ENCODE data around the gene ATP6V1A.

Gene ATP6V1A
- 385 to 1,099 (median 770) reads per million in 17 experiments for total RNA-seq

DNA sequence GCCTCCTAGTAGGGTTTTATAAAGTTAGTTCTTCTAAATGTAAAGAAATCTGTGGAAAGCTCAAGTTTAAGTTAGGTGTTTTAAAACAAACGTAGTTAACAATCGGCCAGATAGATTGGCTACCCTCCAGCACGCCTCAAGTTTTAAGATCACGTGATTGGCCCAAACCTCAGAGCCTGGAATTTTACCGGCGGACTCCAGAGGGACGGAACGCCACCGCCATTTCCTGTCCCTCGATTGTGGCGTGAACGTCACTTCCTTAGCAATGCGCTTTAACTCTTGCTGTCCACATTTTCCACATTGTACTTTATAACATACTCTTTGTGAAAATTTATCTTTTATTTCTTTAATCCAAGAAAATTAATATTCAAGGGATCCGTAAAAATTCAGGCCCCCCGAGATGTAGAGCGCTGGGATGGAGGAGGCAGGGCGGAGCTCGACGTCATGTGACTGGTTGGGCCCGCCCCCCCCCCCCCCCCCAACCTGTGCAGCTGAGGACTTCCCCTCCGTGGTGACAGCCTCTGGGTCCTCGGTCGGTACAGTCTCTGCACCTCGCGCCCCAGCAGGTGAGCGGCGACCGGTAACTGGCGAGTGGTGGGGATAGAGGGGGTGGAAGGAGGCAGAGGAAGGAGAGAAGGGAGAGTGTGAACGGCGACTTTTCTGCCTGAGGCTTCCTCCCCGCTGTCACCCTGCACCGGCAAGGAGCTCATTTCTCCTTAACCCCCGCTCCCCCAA, at the start of gene ATP6V1A:
ATP6V1A (plus strand) TSS at position 488 of the 735 bp plus-strand sequence. CDS start 31,719 bp downstream, outside the sequence.
- DNase-seq, result peak; percentile 94 to 97 (median 96)

DNA sequence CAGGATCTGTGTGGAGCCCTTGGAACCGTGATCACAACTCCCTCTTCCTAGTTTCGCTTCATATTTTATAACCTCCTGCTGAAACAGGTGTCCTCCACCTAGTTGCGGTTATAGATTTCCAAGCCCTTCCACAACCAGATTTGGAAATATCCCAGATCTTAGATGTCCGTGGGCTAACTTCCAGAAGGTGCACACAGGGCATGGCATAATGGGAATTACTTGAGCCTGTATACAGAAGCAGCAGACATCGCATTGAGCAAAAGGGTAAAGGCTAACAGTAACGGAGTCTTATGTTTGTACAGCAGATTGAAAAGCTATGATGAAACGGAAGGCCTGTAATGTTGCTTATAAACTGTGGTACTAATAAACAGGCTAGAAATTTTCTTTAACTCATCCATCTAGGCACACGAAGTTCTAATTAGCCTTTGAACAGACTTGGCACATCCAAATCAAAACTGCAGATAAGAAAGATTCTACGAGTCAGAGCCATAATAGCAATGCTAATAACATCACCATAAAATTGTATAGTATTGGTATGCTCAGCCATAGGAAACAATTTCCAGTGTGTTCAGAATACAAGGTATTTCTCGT, 49.2 kb upstream of the ATP6V1A start:
- DNase-seq, result peak in 3 of 4 experiments; percentile 13 to 26 (median 19)

DNA sequence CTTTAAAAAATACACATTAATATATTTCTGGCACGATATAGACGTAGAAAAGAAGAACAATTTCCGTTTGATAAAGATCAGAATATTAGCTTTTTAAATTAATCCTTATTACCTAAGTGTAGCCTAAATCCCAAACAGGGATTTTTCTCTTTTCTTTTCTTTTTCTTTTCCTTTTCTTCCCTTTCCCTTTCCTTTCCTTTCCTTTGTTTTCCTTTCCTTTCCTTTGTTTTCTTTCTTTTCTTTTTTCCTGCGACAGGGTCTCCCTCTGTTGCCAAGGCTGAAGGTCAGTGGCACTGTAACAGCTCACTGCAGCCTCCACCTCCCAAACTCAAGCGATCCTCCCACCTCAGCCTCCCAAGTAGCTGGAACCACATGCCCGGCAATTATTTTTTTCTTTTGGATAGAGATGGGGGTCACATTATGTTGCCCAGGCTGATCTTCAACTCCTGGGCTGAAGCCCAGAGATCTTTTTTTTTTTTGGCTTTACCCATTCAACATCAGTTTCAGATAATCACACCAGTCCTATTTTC, 48.6 kb upstream of the ATP6V1A start:
- DNase-seq, result no peak

DNA sequence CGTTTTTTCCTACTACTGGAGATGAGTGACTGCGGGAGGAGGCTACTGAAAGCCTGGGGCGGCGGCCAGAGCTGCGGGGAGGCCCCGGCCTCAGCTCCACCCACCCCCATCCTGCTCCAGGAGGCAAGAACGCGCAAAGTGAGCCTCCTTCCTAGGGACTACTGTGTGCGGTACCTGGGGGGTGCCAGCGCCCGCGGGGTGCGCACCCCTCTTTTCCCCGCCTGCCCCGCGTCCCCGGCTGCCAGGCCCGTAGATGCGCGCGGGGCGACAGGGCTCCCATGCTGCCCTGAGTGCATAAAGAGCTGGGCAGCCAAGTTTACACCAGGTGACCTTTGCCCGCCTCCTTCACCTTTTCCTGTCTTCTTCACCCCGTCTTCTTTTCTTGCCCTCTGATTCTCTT, 47.9 kb upstream of the ATP6V1A start:
- DNase-seq, result no peak

DNA sequence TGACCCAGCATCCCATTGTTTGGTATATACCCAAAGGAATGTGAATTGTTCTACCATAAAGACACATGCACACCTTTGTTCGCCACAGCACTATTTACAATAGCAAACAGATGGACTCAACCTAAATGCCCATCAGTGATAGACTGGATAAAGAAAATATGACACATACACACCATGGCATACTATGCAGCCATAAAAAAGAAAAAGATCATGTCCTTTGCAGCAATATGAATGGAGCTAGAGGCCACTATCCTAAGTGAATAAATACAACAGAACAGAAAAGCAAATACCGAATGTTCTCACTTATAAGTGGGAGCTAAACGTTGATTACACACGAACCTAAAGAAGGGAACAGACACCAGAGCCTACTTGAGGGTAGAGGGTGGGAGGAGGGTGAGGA, 39.0 kb upstream of the ATP6V1A start:
- DNase-seq, result no peak

DNA sequence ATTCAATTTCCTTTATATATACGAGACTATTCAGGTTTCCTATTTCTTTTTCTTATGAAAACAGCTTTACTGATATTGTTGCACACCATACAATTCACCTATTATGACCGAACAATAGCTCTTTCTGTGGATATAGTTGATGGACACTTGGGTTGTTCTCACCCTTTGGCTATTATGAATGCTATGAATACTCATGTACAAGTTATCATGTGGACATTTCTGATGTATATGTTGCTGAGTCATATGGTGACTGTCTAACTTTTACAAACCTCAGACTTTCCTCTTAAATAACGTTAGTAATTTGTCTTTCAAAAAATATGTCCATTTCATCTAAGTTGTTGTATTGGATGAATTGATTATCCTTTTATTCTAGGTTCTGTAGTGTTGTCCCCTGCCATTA, 34.7 kb upstream of the ATP6V1A start:
- no peak for DNase-seq

DNA sequence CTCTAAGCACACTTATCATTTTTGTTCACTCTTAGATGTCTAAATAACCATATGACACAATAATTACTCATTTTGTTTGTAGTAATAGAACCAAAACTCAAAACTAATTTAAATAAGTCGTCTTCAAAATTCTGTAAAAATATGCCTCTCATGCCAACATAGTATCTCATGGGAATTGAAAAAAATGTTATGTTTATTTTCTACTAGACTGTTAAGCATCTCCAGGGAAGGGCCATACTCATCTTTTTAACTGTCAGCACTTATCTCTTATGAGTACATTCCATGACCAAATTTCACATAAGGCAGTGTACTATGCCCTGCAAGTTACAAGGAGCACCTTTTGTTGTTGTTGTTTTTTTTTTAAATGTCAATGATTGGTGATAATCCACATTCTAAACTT, 32.1 kb upstream of the ATP6V1A start:
- DNase-seq, result no peak

DNA sequence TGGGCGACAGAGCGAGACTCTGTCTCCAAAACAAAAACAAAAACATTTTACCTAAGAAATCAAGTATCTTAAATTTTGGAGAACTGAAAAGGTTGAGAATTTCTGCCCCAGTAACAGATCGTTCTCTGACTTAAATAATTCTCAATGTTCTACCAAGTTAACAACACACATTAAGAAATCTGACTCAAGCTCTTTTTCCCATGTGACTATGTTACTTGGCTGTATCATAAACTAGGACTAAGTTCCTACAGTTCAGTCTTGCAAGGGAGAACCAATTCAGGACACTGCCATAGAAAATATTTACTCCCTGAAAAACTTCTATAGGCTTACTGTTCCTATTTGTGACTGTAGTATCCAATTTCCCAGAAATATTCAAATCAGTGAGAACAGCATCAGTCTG, 29.5 kb upstream of the ATP6V1A start:
- no peak for DNase-seq

DNA sequence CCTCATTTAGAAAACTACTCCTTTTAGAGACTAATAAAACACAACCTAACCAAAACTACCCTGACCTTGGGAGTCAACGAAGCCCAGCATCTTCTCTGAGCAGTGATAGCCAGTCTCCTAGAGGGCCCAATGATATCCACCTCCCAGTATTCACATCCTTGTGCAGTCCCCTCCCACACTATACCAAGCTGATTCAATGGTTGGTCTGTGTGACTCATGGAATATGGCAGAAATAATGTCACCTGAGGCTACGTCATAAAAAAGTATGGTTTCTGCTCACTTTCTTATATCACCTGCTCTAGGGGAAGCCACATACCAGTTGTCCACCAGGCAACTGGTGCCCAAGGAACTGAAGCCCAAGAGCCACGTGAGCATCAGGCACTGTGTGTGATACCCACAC, 29.0 kb upstream of the ATP6V1A start:
- no peak for DNase-seq

DNA sequence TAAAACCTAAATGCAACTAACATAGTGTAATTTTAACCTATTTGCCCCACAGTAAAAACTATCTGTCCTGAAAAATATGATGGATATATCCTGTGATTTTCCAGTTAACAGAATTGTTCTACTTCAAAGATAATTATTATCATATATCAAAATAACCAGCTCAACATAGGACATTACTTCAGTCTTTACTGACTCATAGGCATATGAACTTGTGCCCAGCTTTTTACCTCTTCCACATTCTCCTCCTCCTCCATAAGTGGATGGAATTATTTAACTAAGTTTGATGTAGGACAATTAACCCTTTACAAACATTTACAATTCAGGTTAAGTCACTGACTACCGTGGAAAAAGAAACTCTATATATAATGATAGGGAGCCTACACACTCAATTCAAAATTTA, 27.5 kb upstream of the ATP6V1A start:
- no peak for DNase-seq

DNA sequence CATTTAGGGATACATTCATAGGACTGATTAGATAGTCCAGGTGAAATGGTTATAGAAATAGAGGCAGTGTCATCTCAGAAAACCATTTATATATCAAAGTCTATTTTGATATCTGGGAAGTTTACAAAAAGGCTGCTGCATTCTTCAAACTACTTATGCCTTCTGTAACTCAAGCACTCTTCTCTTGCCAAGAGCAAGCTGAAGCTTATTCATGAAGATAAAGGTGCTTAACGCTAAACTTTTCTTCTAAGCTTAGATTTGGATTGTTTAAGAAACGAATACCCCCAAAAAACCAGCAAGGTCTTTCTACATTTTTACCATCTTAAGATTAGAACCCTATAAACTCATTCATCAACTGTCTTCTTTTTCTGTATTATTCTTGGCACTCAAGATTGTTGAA, 27.1 kb upstream of the ATP6V1A start:
- DNase-seq, result no peak

DNA sequence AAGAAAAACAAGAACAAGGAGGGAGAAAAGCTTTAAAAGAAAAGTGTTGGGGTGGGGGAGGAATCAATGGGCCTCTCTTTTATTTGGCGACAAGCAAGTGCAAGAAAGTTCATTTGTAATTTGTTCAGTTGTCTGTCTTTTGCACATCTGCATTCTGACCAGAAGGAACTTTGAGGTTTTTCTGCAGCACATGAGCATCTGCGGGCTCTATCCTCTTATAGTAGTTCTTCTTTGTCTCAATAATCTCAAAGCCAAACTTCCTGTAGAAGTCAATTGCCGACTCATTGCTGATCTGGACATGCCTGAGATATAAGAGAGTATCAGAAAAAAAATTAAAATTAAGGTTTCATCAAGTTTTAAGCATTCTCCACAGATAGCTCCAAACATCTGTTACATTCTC, 25.2 kb upstream of the ATP6V1A start:
- DNase-seq, result peak; percentile 5 to 52 (median 29)

DNA sequence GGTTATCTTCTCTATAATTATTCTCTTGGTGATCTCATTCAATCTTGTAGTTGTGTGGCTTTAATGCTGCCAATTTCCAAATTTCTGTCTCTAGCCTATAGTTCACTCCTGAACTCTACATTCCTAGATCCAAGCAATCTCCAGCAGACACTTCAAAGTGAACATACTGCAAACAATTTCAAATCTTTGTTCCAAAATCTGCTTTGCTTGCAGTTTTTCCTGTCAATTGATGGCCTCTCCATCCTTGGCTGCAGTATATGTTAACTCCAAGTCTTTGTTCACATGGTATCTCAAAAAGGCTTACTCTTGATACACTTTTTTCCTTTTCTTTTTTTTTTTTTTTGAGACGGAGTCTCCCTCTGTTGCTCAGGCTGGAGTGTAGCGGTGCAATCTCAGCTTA, 18.2 kb upstream of the ATP6V1A start:
- no peak for DNase-seq

DNA sequence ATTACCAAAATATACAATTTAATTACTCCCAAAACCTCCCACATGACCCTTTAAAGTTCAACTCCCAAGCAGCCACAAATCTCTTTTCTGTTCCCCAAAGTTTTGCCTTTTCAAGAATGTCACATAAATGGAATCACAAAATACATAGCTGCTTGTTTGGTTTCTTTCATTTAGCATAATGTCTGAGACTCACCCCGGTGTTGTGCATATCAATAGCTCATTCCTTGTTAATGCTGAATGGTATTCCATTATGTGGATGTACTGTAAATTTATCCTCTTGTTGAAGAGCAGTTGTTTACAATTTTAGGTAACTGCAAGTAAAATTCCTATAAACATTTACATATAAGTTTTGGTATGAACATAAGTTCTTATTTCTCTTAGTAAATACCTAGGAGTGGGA, 16.3 kb upstream of the ATP6V1A start:
- DNase-seq, result no peak

DNA sequence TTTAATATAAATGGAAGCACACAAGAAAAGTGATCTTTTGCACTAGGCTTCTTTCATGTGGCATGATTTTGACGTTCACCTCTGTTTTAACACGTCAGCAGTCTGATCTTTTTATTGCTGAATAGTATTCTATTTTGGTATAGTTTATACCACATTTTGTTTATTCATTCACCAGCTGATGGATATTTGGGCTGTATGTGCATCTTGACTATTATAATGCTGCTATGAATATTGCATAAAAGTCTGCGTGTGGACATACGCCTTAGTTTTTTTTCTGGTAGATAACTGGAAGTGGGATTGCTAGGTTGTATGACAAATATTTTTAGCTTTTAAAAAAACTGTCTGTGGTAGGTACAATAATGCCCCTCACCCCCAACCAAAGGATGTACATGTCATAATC, 15.1 kb upstream of the ATP6V1A start:
- DNase-seq, result no peak

DNA sequence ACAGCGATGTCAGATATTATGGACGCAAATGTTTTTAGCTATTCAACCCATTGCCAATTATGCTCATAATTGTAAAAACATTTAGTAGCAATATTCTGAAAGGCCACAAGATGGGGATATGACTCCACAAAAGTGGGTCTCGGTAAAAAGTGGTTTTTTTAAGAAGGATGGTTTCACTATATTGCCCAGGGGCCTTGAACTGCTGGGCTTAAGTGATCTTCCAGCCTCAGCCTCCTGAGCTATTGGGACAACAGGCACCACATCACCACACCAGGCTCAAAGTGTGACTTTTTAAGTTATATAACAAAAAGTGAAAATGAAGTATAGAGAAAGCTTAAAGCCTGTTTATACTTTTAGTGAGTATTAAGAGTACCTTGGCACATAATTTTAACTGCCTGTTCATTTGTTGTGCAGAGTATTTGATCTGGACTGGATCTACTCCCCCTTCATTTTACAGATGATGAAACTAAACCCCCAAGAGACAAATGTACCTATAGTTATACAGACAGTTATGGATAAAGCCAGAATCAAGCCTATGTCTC, 10.2 kb upstream of the ATP6V1A start:
- DNase-seq, result peak; percentile 61 to 83 (median 72)

DNA sequence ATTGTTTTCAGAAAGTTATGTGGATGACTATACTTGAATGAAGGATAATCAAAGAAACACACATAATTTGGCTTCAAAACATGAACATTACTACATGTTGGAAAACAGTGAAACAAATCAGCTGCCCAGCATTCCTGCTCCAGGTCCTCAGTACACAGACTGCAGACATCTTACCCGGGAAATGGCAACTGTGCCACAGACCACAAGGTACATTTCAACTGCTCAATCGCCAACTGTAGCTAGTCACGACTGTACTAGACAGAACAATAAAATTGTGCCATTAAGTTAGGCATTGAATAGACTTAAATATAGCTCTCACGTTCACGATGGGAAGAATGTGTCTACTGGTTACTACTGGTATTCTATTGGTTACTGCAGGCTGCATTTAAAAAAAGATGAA, 5.7 kb upstream of the ATP6V1A start:
- no peak for DNase-seq

DNA sequence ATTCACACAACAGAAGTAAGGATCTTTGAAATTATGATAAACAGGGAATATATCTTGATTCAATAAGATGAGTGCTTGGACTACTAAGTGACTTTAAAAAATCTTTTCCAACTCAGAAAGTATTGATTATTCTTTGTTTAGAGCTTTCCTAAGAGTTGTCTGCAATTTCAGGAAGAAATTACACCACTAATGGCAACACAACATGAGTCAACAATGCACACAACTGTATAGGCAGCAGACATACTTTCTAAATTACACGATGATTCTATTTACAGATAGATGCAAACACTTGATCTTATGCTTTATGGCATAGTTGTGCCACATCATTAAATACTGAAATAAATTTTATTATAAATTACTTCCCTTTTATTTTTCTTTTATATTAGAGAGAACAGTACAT, 5.2 kb upstream of the ATP6V1A start:
- DNase-seq, result peak in 2 of 4 experiments; percentile 33 to 40

DNA sequence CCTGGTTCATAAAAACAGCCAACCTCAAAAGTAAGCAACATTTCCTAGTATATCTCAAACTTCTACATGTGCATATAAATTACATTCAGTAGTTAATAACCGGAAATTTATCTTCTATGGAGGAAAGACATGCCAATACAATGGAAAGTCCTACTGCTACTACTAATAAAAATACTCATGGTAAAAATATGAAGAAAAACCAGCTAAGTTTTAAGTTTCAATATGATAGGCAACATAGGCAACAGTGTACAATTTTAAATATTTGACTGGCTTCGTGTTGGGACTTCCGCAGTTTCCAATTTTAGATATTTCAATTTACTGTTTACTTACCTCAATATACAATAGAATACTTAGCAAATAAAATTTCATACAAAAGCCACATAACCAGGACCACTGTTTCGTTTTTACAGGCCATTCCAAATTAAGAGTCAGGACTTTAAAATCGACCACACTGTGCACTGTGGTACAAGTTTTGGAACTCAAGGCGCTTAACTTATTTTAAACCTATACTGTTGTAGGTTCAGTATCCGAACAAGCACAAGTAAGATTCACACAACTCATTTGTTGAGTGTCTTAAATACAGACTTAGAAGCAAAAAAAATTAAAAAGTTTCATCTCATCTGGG, 3.7 kb upstream of the ATP6V1A start:
- no peak for DNase-seq

DNA sequence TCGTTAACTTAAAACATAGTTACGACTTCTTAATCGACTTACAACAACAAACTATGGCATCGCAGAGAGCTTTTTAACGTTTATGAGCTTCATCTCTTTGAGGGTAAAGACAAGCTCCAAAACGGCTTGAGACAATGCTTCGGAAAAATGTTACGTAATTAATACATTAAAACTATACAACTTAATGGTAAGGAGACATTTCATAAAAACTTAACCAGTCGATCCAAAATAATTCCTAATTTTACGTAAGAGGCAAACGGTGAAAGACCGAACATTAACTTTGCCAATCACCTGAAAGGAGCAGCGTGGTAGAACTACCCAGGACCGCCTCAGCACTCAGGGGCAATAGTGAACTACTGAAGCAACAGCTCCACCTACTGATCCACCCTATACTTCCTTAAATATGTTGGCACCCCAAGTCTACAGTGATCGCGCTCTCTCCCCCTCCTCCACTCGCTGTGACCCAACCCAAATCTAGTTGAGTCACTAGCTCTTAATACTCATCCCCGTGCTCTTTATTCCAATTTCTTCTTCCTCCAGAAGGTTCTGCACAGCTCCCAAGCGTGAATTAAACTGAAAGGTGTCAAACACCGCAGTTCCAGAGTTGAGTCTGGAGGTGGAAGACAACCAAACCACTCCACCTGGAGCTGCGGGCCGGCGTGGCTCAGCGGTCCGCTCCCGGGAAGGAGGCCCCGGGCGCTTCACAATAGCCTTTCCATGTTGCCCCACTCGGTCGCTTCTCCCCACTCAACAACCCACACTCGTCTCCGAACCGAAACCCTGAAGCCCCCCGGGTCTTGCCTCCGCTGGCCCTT, 1.7 kb upstream of the ATP6V1A start:
- peak; percentile 87 to 94 (median 90) for DNase-seq

DNA sequence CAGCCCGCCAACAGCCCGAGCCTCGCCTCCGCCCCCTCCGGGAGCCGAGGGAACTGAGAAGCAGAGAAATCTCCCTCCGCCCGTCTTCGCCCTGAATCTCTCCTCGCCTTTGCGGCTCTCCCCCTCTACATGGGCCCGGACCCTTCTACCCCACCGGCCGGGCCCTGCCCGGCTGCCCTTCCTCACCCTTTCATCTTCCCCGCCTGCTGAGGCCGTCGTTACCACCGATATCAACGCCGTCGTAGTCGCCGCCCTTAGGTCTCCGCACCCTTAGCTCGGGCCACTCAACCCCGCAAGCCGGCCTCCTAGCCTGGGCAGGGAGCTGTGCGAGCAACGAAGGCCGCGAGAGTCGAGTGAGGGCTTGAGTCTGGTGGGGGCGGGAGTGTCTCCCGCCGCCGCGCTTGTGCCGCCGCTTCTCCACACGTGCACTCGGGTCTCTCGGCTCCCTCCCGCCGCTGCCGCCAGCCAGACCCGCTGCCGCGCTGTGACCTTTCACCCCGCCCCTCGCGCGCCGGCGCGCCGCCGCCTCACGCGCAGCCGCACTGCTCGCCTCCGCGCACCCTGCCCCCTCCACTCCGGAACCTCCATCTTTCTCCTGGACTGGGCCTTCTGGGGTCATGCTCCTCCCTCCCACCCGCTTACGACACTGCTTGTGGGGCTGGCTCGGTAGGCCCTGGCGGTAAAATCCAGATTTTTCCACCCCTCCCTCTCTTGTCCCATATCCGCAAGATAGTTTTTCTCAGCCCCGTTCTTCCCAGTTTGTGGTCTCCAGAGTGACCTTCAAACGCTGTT, 883 bp upstream of the ATP6V1A start, which contains the start of gene NAA50:
NAA50 (minus strand) TSS at position 494 of the 792 bp plus-strand sequence; CDS start at position 194, 300 bp downstream.
- DNase-seq, result peak; percentile 95 to 98 (median 97)
